Breast epithelium (tissue), 4 donors: Measurements from ENCODE around the gene TCOF1. TPM values are rescaled to one million over a fixed set of nuclear protein-coding genes. Genes with fewer than 3 reads are reported as not detected.

ENCODE experiments used
- DNase-seq, 2 donors: peaks; one replicate each; pipeline ENCODE4 v3.0.0-alpha.2; 2019; ENCODE audit warnings: low spot score in 2 of 2
- H3K27ac ChIP-seq, 2 donors: fragments of 200-600 bp; sonication (generic) in 1 of 2; one replicate each; pipeline ENCODE4 v1.5.1; 2016 to 2019; ENCODE audit warnings: mild to moderate bottlenecking in 1 of 2
- H3K27me3 ChIP-seq, 2 donors: fragments of 200-600 bp; sonication (generic) in 1 of 2; one replicate each; pipeline versions ENCODE4 v1.5.1 to v1.6.0; 2017 to 2019; ENCODE audit warnings: control low read depth in 1 of 2, mild to moderate bottlenecking in 1 of 2
- H3K36me3 ChIP-seq: fragments of 200-600 bp; one replicate; pipeline ENCODE4 v1.5.1; 2019
- H3K4me1 ChIP-seq, 2 donors: fragments of 200-600 bp; sonication (generic); one replicate each; pipeline ENCODE4 v1.5.1; 2016 to 2019; ENCODE audit warnings: control low read depth in 1 of 2
- H3K4me3 ChIP-seq, 3 donors: fragments of 200-600 bp; sonication (generic); 1 replicate in 2 of 3; 2 replicates in 1 of 3; pipeline ENCODE4 v1.5.1; 2016 to 2019; ENCODE audit warnings: mild to moderate bottlenecking in 3 of 3, moderate library complexity in 2 of 3
- H3K9me3 ChIP-seq, 2 donors: fragments of 200-600 bp; sonication (generic) in 1 of 2; one replicate each; pipeline ENCODE4 v1.5.1; 2016 to 2019; ENCODE audit warnings: control low read depth in 1 of 2
- CTCF ChIP-seq, 3 donors: fragments of 450-650 bp; IDR thresholded peaks; one replicate each; pipeline ENCODE4 v1.5.1; 2016 to 2017; ENCODE audit warnings: antibody characterized with exemption in 3 of 3, mild to moderate bottlenecking in 3 of 3, moderate library complexity in 3 of 3
- POLR2A ChIP-seq: fragments of 450-650 bp; IDR thresholded peaks from one replicate; pipeline ENCODE4 v1.6.1; 2016; ENCODE audit warnings: antibody characterized with exemption, mild to moderate bottlenecking, moderate library complexity
- POLR2AphosphoS5 ChIP-seq, 3 donors: sonication (generic); formaldehyde crosslinking; IDR thresholded peaks; one replicate each; pipeline ENCODE4 v1.6.1; 2017; ENCODE audit warnings: antibody characterized with exemption in 3 of 3
- intact Hi-C: fragments of 100-400 bp; cut with DNase I; formaldehyde crosslinking; loops from one replicate; pipeline ENCODE4 v1.15.1; 2023; ENCODE audit warnings: low total_unique reads
- total RNA-seq, 3 donors: library from RNA; depleted of rRNA; stranded (reverse); fragments of >200 nt; gene quantifications; one replicate each; pipeline ENCODE4 v1.1.0, GENCODE V29; 2016

TCOF1 gene
- total RNA-seq, 3 donors from 2014 or later, result 20.6 to 37.7 (median 36.1) TPM

GRCh38 chr5:150401376-150402228, 44.1 kb downstream of the TCOF1 start:
- no peak overlapping the region for H3K27ac ChIP-seq
- no peaks in the 10 kb centered on the region for H3K27me3 ChIP-seq
- peaks cover 13% of the 10 kb centered on the region for H3K36me3 ChIP-seq
- intact Hi-C loops, result loop anchor here (1.0 kb wide), 1 partner anchor 48 kb away; the partner anchor contains the start of gene RPS14
- no peaks in the 10 kb centered on the region for H3K4me1 ChIP-seq
- H3K9me3 ChIP-seq, result no peaks in the 10 kb centered on the region
- H3K4me3 ChIP-seq, result no peak overlapping the region
- no peak for DNase-seq
- no peak for TF ChIP-seq POLR2A
- no peak for TF ChIP-seq CTCF (IDR thresholded peaks at IDR 0.05)
- no peak for TF ChIP-seq POLR2AphosphoS5 (IDR thresholded peaks at IDR 0.05)

- Histone ChIP-seq H3K36me3 (peaks cover 13% of the 10 kb centered on the region), H3K4me3 (no peak overlapping the region), H3K9me3 (no peaks in the 10 kb centered on the region), H3K4me1 (no peaks in the 10 kb centered on the region), H3K27ac (no peak overlapping the region), H3K27me3 (no peaks in the 10 kb centered on the region)
- DNase-seq, result no peak
- no peak for TF ChIP-seq POLR2A
- no peak for TF ChIP-seq CTCF (IDR thresholded peaks at IDR 0.05)
- no peak for TF ChIP-seq POLR2AphosphoS5 (IDR thresholded peaks at IDR 0.05)
- intact Hi-C loops, result no loop called here
Observed at GRCh38 chr5:150402229-150402773, 44.8 kb downstream of the TCOF1 start.

GRCh38 chr5:150402901-150403342, 45.4 kb downstream of the TCOF1 start:
- intact Hi-C loops, result no loop called here
- no peaks in the 10 kb centered on the region for H3K27me3 ChIP-seq
- H3K9me3 ChIP-seq, result no peaks in the 10 kb centered on the region
- no peak for TF ChIP-seq POLR2A
- TF ChIP-seq CTCF (IDR thresholded peaks at IDR 0.05), result no peak
- TF ChIP-seq POLR2AphosphoS5 (IDR thresholded peaks at IDR 0.05), result no peak
- H3K4me1 ChIP-seq, result no peaks in the 10 kb centered on the region
- H3K4me3 ChIP-seq, result no peak overlapping the region
- no peak for DNase-seq
- peaks cover 13% of the 10 kb centered on the region for H3K36me3 ChIP-seq
- H3K27ac ChIP-seq, result no peak overlapping the region

- DNase-seq, result no peak
- TF ChIP-seq POLR2A, result no peak
- TF ChIP-seq CTCF (IDR thresholded peaks at IDR 0.05), result no peak
- no peak for TF ChIP-seq POLR2AphosphoS5 (IDR thresholded peaks at IDR 0.05)
- intact Hi-C loops, result no loop called here
- H3K27ac ChIP-seq, result no peak overlapping the region
- no peaks in the 10 kb centered on the region for H3K27me3 ChIP-seq
- H3K9me3 ChIP-seq, result no peaks in the 10 kb centered on the region
- H3K4me1 ChIP-seq, result no peaks in the 10 kb centered on the region
- H3K4me3 ChIP-seq, result no peak overlapping the region
- H3K36me3 ChIP-seq, result peaks cover 5% of the 10 kb centered on the region
Observed at GRCh38 chr5:150404121-150404520, 46.6 kb downstream of the TCOF1 start.

- H3K36me3 ChIP-seq, result peaks cover 5% of the 10 kb centered on the region
- TF ChIP-seq POLR2A (no peak), CTCF (IDR thresholded peaks at IDR 0.05) (no peak), POLR2AphosphoS5 (IDR thresholded peaks at IDR 0.05) (no peak)
- no peaks in the 10 kb centered on the region for H3K9me3 ChIP-seq
- no peaks in the 10 kb centered on the region for H3K4me1 ChIP-seq
- H3K27me3 ChIP-seq, result no peaks in the 10 kb centered on the region
- no peak for DNase-seq
- no peak overlapping the region for H3K27ac ChIP-seq
- no peak overlapping the region for H3K4me3 ChIP-seq
- intact Hi-C loops, result no loop called here
Observed at GRCh38 chr5:150404535-150404934, 47.0 kb downstream of the TCOF1 start.
